ENCODE data around the gene PLA2G7. TPM values are rescaled to one million over a fixed set of nuclear protein-coding genes. Genes with fewer than 3 reads are reported as not detected.

PLA2G7 gene
- total and polyA plus RNA-seq, 10 of the 15 experiments (the other 5 are each of a cell fraction or from before 2014, with no cell fraction given): not detected

- in situ Hi-C loops (cut with MboI) (no loop called here), intact Hi-C loops (cut with micrococcal nuclease; ENCODE audit: unreplicated experiment) (no loop called here)
- FAIRE-seq (no peak), DNase-seq (ENCODE audit: low read depth, low spot score) (no peak), ATAC-seq (no peak)
- Histone ChIP-seq H3K79me2 (ENCODE audit: control insufficient read depth, insufficient read depth, low read length) (no peaks in the 10 kb centered on the region), H3K9me3 (replicated peaks; ENCODE audit: control insufficient read depth, insufficient read depth, low read length) (no peaks in the 10 kb centered on the region), H3K4me3 (no peak within 1 kb of the TSS), H4K20me1 (ENCODE audit: control insufficient read depth, insufficient read depth) (no peaks in the 10 kb centered on the region), H2AFZ (ENCODE audit: control insufficient read depth, low read depth, low read length) (no peak within 1 kb of the TSS), H3K4me2 (ENCODE audit: control insufficient read depth, insufficient read depth) (no peak within 1 kb of the TSS), H3K27me3 (replicated peaks in 1 of 2; ENCODE audit: control insufficient read depth in 2 of 2, insufficient read depth in 2 of 2, low read length in 1 of 2) (no peaks in the 10 kb centered on the region), H3K36me3 (ENCODE audit: control insufficient read depth in 2 of 2, insufficient read depth in 2 of 2, low read length in 1 of 2) (no peaks in the 10 kb centered on the region), H3K4me1 (ENCODE audit: control insufficient read depth, insufficient read depth, low read length) (no peaks in the 10 kb centered on the region), H3K9ac (ENCODE audit: control insufficient read depth, insufficient read depth, low read length) (no peak within 1 kb of the TSS), H3K27ac (ENCODE audit: control insufficient read depth, insufficient read depth) (no peak within 1 kb of the TSS)
- no TSS peak for BruUV-seq (replicated peaks)
- POLR2A ChIA-PET: no interaction called here
- 23% methylated on average over 1 of the region's 1 CpG for WGBS (ENCODE audit: insufficient coverage, insufficient replicate concordance, low lambda C conversion rate, missing lambda C conversion rate)
- RAD21 ChIA-PET (ENCODE audit: unreplicated experiment): no interaction called here
- TF ChIP-seq SMC3 (IDR thresholded peaks at IDR 0.05; ENCODE audit: borderline replicate concordance, low read length) (no peak), ZBTB33 (IDR thresholded peaks at IDR 0.05) (no peak), ETV6 (conservative IDR thresholded peaks at IDR 0.05 in 1 of 2, IDR thresholded peaks at IDR 0.05 in 1 of 2; ENCODE audit: borderline replicate concordance in 1 of 2, low read depth in 1 of 2) (no peak), PBX3 (IDR thresholded peaks at IDR 0.05; ENCODE audit: insufficient replicate concordance, low read depth, low read length) (no peak), IRF4 (IDR thresholded peaks at IDR 0.05; ENCODE audit: low read depth, low read length) (no peak), E2F4 (IDR thresholded peaks at IDR 0.05; ENCODE audit: low read depth, low read length) (no peak), FOXM1 (IDR thresholded peaks at IDR 0.05; ENCODE audit: low read depth, low read length) (no peak), SMAD1 (IDR thresholded peaks at IDR 0.05; ENCODE audit: low read depth, partially characterized antibody) (no peak), HCFC1 (IDR thresholded peaks at IDR 0.05; ENCODE audit: low read length) (no peak), KAT2A (conservative IDR thresholded peaks at IDR 0.05; ENCODE audit: control insufficient read depth, low read depth, low read length) (no peak), ZBED1 (IDR thresholded peaks at IDR 0.05; ENCODE audit: borderline replicate concordance) (no peak), CREB1 (IDR thresholded peaks at IDR 0.05; ENCODE audit: low read depth) (no peak), RELA (IDR thresholded peaks at IDR 0.05; ENCODE audit: borderline replicate concordance, partially characterized antibody) (no peak), MTA3 (IDR thresholded peaks at IDR 0.05; ENCODE audit: borderline replicate concordance, low read length) (no peak), RUNX3 (IDR thresholded peaks at IDR 0.05; ENCODE audit: low read length) (no peak)
- CTCF ChIA-PET: interaction anchor here (1.1 kb wide), 1 partner anchor 13 kb away, joined by 3 read pairs; no protein-coding TSS in a partner anchor
- SMC1A ChIA-PET (ENCODE audit: uncharacterized antibody, unreplicated experiment): no interaction called here
Measured at GRCh38 chr6:46746696-46747095, 11.5 kb upstream of the PLA2G7 start, which contains the start of gene ANKRD66. Gene ANKRD66 (plus strand): TSS chr6:46746933. CDS start chr6:46751949, 5,016 bp downstream.

All from GM12878 (cell line).